ENCODE results near the gene BAAT.
"Not testable (repeated sequence)": the region's sequence is repeated elsewhere in the genome, so short reads cannot be mapped to it uniquely, and the experiment has no call there.

The BAAT gene

DNA sequence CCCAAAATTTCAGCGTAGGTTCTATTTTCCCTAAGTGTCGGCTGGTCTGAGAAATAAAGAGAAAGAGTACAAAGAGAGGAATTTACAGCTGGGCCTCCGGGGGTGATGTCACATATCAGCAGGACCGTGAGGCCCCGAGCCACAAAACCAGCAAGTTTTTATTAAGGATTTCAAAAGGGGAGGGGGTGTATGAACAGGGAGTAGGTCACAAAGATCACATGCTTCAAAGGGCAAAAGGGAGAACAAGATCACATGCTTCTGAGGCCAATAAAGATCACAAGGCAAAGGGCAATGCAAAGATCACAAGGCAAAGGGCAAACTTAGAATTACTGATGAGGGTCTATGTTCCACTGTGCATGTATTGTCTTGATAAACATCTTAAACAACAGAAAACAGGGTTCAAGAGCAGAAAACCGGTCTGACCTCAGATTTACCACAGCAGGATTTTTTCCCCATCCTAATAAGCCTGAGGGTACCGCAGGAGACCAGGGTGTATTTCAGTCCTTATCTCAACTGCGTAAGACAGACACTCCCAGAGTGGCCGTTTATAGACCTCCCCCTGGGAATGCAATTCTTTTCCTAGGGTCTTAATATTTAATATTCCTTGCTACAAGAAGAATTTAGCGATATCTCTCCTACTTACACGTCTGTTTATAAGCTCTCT lies at the start of gene BAAT:
Gene BAAT, minus strand, starts transcription at position 134 of the 664 bp plus-strand sequence. CDS start 13,602 bp downstream, outside the sequence.
- DNase-seq (ENCODE audit: low read depth in 2 of 2) = not testable (repeated sequence)

DNA sequence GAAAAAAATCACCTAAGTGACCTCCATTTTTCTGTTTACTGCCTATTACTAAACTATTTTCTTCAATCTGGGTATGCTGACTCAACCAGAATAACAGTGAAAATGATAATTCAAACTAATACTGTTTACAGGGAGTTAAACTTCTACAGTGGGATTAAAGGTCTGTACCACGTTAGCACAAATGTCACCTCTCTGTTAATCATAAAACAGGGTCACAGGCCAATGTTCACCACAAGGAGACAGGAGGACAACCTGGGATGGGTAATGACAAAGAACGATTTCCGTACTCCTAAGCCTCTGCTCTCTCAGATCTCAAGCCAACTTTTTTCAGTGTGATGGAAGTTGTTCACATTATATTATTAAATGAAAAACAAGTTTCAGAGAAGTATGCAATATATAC lies 48.4 kb upstream of the BAAT start:
- DNase-seq (ENCODE audit: low read depth in 2 of 2) = no peak

DNA sequence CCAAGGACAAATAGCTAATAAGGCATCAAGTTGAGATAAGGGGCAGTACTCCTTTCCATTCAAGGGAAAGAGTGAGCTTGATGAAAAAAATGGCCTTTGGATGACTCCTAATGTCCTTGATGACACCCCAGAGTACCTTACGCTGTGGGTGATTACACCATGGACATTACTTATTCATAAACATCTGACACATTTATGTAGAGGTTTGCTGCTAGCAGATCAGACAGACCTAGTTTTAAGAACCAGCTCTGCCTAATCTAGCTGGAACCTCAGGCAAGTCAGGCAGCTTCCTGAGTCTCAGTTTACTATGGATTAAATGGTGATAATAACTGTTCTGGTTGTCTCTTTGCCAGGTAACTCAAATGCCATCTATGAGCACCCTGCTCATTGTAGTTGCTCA lies 47.9 kb upstream of the BAAT start:
- DNase-seq (ENCODE audit: low read depth in 2 of 2) = no peak

DNA sequence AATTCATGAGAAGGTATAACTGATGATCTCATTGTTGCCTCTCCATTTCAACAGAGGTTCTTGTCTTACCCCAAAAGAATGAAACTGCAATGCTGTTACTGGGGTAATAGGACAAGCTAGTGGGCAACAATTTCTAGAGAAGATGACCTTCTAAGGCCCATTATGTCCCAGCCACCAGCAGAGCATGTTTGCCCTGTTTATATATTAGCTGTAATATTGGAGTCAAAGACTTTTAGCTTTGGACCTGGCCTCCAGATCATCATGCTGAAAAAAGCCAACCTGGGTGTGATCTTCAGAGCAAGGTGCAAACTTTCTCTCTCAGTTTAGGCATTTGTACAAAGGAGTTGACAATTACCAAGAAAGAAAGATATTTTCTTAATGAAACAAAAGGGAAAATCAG lies 47.4 kb upstream of the BAAT start:
- DNase-seq (ENCODE audit: low read depth in 2 of 2) = no peak

DNA sequence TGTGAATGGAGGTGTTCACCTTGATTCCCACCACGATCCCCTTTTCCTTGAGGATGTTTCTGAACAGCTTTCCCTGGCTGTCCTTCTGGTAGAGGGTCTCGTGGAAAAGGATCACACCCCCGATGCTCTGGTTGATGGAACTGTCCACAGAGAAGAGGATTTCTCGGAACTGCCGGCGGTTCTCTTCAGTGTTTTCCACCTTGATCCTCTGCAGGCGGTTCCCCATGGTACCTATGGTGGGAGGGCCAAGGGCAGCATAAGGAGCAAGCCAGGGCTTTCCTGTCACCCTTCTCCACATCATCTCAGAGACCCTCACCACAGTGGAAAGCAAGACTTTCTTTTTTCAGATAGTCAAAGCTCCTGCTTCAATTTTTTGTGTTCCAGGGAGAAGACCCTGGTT lies 44.9 kb upstream of the BAAT start:
- no peak for DNase-seq (ENCODE audit: low read depth in 2 of 2)

DNA sequence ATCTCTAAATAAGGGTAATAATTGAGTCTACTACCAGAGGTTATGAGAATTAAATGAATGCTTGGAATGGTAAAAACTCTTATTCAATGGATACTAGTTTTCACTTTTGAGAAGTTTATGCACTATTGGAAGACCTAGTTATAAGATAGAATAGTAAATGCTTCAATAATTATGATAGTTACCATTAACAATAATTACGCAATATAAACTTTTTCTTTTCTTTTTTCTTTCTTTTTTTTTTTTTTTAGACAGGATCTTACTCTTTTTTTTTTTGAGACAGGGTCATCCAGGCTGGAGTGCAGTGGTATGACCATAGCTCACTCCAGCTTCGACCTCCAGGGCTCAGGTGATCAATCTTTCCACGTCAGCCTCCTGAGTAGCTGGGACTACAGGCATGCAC lies 44.1 kb upstream of the BAAT start:
- DNase-seq (ENCODE audit: low read depth in 2 of 2) = no peak

DNA sequence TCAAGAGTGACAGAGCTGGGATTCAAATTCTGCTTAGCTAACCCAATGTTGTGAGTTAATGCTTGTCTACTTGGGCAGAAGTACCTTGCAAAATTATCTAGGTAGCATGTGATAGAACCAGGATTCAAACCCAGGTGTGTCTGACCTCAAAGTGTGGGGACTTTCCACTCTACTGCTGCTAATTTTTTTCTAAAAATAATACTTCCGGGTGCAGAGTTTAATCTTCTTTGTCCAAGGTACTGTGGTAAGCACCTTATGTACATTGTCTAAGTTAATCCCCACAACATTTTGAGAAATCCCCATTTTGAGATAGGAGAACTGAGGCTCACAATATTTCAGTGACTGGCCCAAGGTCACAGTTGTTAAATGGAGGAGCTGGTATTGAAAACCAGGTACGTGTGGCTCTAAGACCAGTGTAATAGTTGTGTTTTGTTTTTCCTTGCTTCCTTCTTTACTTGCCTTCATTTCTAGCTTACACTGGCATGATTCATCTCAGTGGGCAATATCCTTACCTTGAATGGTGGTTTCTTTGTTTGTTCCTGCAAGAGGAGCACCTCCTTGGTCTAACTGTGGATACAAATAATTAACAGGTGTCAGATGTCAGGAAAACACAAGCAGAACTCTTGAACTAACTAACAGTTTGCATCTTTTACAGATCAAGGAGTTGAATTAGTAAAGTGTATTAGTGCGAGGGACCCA lies 43.3 kb upstream of the BAAT start:
- DNase-seq (ENCODE audit: low read depth in 2 of 2) = no peak

DNA sequence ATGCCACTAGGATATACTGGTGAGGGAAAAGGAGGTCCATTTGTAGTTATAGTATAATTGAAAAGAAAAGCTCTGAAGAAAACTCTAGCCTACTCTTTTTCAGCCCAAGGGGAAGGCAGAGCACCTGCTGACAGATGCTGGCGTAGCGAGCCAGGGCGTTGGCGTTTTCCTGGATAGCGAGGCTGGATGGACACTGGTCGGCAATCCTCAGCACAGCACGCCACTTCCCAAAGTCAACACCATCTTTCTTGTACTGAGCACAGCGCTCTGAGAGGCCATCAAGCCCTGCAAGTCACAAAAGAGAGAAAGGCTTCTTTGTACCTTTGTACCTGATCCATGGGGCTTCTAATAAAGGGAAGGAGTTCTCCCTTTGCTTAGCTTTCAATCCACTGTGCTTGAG lies 42.6 kb upstream of the BAAT start:
- no peak for DNase-seq (ENCODE audit: low read depth in 2 of 2)

DNA sequence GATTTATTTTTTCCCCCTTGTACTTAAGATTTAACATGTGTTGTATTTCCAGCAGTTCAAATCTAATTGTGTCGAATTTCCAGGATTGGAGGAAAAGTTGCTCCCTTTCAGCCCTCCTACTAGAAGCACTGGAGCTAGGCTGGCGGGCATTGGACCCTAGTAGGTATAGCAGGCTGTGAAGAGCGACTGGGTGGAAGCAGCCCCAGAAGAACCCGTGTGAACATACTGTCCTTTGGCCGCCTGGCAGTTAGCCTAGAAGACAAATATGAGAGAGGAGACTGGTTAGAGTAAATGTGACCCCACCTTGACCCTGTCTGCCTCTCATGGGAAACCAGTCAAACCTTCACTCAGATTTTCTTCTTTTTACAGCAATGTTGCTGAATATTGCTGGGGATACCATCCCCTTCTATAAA lies 36.9 kb upstream of the BAAT start:
- no peak for DNase-seq (ENCODE audit: low read depth in 2 of 2)

DNA sequence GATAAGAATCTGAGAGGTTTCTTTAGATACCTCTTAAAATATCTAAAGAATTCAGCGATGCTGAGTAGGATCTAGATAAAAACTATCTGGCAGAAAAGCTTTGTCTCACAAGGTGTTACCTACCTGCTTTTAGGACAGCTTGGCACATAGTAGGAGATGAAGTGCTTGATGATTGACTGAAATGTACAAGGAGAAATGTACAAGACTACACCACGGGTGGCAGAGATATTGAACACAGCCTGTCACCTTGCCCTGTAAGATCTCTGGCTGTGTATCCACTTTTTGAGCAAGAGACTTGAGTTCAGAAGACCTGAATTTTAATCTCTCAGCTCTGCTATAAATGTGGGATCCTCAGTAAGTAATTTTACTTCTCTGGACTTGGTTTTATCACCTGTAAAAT lies 35.1 kb upstream of the BAAT start:
- DNase-seq (ENCODE audit: low read depth in 2 of 2) = no peak

DNA sequence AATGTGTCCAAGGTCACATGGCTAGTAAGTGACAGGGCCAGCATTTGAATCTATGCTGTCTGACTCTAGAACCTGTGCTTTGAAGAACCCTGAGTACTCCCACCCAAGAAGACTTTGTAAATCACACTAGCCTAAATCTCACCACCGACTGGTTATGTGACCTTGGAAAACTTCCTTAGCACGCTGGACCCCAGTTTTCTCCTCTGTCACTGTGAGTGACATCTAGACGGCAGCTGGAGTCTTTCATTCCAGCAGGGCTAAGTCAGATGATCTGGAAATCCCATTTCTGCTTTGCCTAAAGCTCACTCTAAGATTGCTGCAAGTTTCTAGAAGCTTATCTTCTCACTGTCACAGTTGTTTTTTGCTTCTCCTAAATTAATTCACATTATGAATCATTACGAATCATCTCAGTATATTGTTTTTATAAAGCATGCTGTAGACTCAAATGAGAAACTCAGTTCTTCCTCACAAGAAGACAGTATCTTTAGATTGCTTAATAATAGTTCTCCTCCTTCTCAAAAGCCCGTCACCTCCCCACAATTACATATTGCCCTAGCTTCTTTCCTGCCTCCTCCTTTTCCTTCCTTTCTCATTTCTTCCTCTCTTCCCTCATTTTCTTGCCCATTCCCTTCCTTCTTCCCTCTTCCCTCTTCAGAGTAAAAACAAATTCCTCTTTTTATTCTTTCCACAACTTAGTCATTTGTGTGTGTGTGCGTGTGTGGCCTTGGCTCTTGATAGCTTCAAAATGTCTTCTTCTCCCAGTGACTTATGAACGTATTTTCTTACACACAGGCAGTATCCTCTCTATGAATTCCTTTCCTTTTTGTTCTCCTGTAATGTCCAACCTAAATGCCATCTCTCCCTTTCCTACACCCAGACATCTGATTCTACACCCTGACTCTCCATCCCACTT lies 34.0 kb upstream of the BAAT start:
- no peak for DNase-seq (ENCODE audit: low read depth in 2 of 2)

DNA sequence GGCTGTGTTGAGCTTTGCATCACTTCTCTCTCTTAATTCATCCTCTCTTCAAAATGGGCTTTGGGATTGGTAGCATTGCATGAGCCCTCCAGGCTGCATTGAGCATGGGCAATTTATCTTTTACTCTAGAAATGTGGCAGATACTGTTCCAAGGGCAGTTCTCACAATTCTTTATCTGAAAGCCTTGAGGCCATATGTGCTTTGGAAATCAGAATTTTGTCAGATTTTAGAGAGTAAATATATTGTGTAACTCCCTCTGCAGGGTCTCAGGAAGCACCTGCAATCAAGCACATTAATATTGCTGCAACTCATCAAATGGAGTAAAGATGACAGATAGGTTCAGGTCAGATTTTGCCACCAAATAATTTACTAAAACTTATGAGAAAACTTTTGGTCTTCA lies 33.2 kb upstream of the BAAT start:
- no peak for DNase-seq (ENCODE audit: low read depth in 2 of 2)

DNA sequence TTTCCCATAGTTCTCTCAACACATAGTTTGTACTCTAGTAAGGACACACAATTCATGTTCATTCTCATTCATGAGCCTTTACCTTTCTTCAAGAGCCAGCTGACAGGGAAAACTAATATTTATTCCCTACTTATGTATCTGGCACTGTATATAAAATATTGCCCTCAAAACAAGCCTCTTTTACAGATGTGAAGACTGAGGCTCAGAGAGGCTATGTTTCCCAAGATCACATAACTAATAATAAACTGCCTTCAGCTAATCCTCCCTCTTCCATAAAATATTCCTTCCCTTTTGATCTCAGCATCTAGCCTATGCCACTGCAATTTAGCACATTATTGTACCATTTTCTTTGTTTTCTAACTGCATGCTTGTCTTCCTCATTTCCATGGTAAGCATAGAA lies 32.6 kb upstream of the BAAT start:
- no peak for DNase-seq (ENCODE audit: low read depth in 2 of 2)

DNA sequence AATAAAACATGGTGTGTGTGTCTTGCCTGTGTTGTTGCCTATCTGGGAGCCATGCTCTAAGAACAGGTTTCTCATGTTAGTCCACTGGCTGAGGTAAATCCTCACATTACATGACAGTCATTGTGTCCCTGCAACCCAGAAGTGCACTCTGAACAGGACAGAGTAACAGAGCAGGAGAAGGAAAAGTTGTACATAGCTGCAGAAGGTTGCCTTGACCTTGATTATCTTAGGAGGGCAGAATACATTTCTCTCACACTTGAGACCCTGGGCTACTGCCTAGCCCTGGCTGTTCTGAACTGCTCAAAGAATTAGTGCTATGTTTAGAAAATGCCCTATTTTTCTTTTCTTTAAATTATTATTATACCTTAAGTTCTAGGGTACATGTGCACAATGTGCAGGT lies 30.8 kb upstream of the BAAT start:
- no peak for DNase-seq (ENCODE audit: low read depth in 2 of 2)

DNA sequence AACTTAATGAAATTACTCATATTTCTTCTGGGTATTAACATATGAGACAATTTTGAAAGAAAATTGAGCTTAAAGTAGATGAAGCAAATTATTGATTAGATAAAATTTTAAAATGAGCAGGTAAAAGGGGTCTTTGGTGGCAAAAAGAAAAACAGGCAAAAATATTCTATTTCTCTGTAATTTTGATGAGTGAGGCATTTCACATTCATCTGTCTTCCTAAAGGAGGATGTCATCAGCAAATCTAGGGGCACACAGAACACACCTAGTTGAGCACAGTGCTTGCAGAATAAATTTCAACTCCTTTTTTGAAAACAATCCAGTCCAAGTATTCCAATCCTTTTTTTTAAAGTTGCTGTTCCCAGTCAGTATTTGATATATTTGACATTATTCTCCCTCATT lies 30.0 kb upstream of the BAAT start:
- no peak for DNase-seq (ENCODE audit: low read depth in 2 of 2)

DNA sequence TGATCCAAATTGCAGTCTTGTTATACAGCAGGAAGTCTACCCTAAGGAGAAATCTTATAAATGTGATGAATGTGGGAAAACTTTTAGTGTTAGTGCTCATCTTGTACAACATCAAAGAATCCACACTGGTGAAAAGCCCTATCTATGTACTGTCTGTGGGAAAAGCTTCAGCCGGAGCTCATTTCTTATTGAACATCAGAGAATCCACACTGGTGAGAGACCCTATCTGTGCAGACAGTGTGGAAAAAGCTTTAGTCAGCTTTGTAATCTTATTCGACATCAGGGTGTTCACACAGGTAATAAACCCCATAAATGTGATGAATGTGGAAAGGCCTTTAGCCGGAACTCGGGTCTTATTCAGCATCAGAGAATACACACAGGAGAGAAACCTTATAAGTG lies 24.3 kb upstream of the BAAT start:
- no peak for DNase-seq (ENCODE audit: low read depth in 2 of 2)

DNA sequence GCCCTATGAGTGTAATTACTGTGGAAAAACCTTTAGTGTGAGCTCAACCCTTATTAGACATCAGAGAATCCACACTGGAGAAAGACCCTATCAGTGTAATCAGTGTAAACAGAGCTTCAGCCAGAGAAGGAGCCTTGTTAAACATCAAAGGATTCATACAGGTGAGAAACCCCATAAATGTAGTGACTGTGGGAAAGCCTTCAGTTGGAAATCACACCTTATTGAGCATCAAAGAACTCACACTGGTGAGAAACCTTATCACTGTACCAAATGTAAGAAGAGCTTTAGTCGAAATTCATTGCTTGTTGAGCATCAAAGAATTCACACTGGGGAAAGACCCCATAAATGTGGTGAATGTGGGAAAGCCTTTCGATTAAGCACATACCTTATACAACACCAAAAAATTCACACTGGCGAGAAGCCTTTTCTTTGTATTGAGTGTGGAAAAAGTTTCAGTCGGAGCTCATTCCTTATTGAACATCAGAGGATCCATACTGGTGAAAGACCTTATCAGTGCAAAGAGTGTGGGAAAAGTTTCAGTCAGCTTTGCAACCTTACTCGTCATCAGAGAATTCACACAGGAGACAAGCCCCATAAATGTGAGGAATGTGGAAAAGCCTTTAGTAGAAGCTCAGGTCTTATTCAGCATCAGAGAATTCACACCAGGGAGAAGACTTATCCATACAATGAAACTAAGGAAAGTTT lies 23.7 kb upstream of the BAAT start:
- no peak for DNase-seq (ENCODE audit: low read depth in 2 of 2)

DNA sequence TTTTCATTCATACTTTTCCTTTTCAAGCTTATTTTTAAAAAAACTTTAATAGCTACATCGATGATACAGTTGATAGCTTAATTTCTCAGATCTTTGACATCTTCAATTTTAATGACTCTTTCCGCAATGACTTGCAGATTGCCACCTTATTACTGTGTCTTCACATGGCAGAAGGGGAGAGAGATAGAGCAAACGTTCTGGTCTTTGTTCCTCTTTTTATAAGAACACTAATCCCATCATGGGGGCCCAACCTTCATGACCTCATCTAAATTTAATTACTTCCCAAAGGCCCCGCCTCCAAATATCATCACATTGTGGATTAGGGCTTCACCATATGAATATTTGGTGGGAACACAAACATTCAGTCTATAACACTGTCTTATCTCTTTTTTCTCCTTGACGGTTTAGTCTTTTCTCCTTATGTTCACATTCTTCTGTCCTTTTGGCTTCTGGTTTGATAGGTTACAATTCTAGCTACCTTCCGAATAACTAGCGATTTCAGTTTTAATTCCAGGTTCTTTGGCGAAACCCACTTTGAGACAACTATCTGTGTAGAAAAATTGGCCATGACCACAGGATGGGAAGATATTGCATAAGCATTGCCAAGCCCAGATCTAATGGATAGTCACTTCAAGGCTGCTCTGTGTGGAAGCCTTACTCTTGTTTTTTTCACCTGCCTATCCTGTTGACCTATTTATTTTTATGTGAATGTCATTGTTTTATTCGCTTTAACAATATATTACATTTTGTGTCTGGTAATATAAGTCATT lies 18.9 kb upstream of the BAAT start:
- DNase-seq (ENCODE audit: low read depth in 2 of 2) = no peak

DNA sequence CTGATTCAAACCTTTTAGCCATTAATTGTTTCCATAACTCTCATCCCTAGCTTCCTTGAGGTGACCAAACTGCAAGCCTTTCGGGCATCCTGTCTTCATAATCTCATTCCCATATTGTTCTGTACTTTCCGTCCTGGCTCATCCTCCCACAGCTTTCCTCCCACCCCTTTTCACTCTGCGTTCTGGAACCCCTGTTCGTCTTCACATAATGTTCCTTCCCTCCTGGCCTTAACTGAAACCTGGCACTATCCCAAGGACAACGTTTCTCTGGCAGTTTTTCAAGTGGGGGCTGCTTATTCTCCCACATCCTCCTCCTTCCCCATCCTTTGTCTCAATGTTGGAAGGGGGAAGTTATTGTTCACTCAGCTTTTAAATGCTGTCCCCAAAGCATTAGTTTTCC lies 15.3 kb upstream of the BAAT start:
- no peak for DNase-seq (ENCODE audit: low read depth in 2 of 2)

DNA sequence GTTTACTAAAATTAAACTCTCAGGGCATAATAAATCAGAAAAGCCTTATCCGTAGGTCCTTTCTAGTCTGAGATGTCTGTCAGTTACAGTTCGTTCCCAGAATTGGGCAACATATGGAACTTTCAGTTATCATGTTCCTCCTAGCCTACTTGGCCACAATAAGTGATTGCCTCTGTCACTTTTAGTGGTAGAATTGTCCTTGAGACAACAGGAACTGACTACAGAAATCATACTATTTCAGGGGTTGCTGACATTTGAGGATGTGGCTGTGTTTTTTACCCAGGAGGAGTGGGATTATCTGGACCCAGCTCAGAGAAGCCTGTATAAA lies 14.8 kb upstream of the BAAT start:
- DNase-seq (ENCODE audit: low read depth in 2 of 2) = no peak

DNA sequence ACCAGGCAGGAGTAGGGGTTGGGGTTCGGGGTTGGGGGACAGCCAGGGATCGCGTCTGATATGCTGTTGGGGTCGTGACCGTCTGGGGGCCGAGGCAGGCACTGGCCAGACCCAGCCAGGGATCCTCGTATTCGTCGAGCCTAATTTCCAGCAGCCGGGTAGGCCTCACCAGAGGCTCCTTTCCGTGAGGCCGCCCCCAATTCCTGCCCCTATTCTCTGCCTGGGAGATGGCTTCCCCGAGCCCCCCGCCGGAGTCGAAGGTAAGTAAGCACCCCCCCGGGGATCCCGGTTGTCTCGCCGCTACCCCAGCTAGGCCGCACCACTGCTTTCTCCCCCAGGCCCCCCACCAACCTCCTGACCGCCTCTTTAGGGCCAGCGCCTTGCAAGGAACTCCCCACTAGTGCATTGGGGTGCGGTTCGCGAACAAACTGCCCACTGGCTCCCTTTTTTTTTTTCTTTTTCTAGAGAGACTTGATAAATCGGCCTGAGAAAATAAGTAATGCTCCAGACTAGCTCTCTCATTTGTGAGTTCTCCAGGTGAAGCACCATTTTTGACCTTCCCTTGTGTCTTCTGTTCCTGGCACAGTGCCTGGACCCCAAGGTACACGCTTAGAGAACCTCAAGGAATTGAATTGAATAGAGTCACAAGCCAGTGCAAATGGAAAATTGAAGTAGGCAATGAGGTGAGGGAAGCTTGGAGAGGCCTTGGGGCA lies 14.3 kb upstream of the BAAT start:
- peak in 1 of 2 donors; percentile 4 for DNase-seq (ENCODE audit: low read depth in 2 of 2)
